ENCODE results near the gene RTEL1.
"Not testable (repeated sequence)": the region's sequence is repeated elsewhere in the genome, so short reads cannot be mapped to it uniquely, and the experiment has no call there.

The RTEL1 gene

DNA sequence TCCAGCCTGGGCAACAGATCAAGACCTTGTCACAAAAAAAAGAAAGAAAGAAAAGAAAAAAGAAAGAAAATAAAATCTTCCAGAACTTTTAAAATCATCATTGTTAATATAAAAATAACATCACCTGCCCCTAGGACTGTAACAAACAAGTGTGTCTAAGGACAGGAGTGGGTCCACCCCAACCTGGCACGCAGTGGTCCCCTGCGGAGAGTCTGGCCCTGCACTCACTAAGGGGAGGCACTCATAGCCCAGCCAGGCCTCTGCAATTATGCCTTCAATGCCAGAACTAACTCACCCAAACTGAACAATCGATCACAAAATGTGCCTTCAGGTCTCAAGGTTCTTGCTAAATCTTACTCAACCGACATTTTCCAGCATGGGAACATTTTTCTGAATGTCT, 36.0 kb upstream of the RTEL1 start:
- Mint-ChIP-seq H3K4me3 (no peak overlapping the region), H3K9me3 (no peaks in the 10 kb centered on the region), H3K36me3 (peaks cover 26% of the 10 kb centered on the region), H3K4me1 (peaks cover 26% of the 10 kb centered on the region), H3K27me3 (no peaks in the 10 kb centered on the region), H3K27ac (no peak overlapping the region)
- no peak for DNase-seq
- CTCF ChIA-PET = interaction anchor here (0.6 kb wide), 1 partner anchor 85 kb away, joined by 3 read pairs; no protein-coding TSS in a partner anchor

DNA sequence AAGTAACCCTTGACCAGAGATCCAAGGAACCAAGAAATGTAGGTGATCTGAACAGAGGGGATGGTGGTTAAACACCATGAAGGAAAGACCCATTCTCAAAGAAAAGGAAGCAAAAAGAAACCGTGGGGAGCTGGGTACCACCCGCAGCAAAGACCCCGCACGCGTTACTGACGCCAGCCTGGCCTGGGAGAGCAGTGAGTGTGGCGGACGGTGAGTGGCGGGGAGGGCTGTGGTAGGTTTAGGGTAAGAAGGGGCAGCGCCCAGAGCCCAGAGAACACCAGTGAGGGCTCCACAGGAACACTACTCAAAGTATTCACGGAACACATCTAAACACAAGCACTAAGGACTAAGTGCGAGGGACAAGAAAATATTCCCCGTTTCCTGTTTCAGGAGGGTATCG, 35.4 kb upstream of the RTEL1 start:
- Mint-ChIP-seq H3K27me3 (no peaks in the 10 kb centered on the region), H3K4me1 (peaks cover 26% of the 10 kb centered on the region), H3K27ac (no peak overlapping the region), H3K4me3 (no peak overlapping the region), H3K36me3 (peaks cover 24% of the 10 kb centered on the region), H3K9me3 (no peaks in the 10 kb centered on the region)
- DNase-seq = no peak
- CTCF ChIA-PET = no interaction called here

GRCh38 chr20:63624486-63624885, 33.6 kb upstream of the RTEL1 start:
- Mint-ChIP-seq H3K27ac (peak overlapping the region; percentile 19), H3K4me3 (no peak overlapping the region), H3K27me3 (no peaks in the 10 kb centered on the region), H3K36me3 (peaks cover 23% of the 10 kb centered on the region), H3K9me3 (no peaks in the 10 kb centered on the region), H3K4me1 (peaks cover 38% of the 10 kb centered on the region)
- CTCF ChIA-PET = no interaction called here
- no peak for DNase-seq

- peaks cover 42% of the 10 kb centered on the region for H3K4me1 Mint-ChIP-seq
- H3K9me3 Mint-ChIP-seq = no peaks in the 10 kb centered on the region
- CTCF ChIA-PET = interaction anchor here (0.5 kb wide), 1 partner anchor 346 kb away, joined by 3 read pairs; no protein-coding TSS in a partner anchor
- no peaks in the 10 kb centered on the region for H3K27me3 Mint-ChIP-seq
- peaks cover 32% of the 10 kb centered on the region for H3K36me3 Mint-ChIP-seq
- H3K27ac Mint-ChIP-seq = peak overlapping the region; percentile 87
- peak; percentile 40 for DNase-seq
- H3K4me3 Mint-ChIP-seq = peak overlapping the region; percentile 76
These were observed 32.2 kb upstream of the RTEL1 start for GRCh38 chr20:63625771-63626423.

GRCh38 chr20:63626424-63627128, 31.5 kb upstream of the RTEL1 start, which contains the start of gene GMEB2:
GMEB2 (minus strand) TSS chr20:63627101; CDS start chr20:63619397, 7,704 bp downstream.
- no peaks in the 10 kb centered on the region for H3K9me3 Mint-ChIP-seq
- H3K36me3 Mint-ChIP-seq = peaks cover 33% of the 10 kb centered on the region
- peak within 1 kb of the TSS; percentile 98 for H3K27ac Mint-ChIP-seq
- H3K4me1 Mint-ChIP-seq = peaks cover 44% of the 10 kb centered on the region
- H3K4me3 Mint-ChIP-seq = peak within 1 kb of the TSS; percentile 99
- no peaks in the 10 kb centered on the region for H3K27me3 Mint-ChIP-seq
- CTCF ChIA-PET = interaction anchor here (0.7 to 2.4 kb wide), 4 partner anchors 8 to 89 kb away, joined by 3 to 17 read pairs (median 3); partner anchors contain the start of gene PTK6
- DNase-seq = peak; percentile 74

DNA sequence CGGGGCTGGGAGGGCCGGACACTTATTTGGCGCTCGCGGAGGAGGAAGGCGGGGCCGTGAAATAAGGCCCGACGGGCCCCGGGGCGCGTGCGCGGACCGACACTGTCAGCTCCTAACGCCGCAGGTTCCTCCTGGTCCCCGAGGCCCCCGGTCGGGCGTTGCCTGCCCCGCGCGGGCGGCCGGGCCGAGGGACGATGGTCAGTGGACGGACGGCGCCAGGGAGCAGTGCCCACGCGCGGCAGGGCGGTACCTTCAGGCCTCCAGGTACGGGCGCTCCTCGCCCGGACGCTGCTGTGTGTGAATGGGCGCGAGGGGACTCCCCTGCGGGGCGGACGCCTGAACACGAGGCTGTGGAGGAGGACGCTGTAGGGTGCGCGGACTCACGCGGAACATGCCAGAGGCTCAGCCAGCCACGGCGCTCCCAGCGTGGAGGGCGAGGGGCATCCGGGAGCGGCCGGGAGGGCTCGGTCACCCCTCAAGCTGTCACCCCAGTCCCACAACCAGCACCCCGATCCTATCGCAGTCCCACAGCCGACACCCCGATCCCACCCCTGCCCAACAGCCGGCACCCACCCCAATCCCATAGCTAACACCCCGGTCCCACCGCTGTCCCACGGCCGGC, 30.9 kb upstream of the RTEL1 start:
- CTCF ChIA-PET = interaction anchor here (0.7 to 2.4 kb wide), 4 partner anchors 9 to 90 kb away, joined by 3 to 17 read pairs (median 3); partner anchors contain the start of gene PTK6
- peak overlapping the region; percentile 99 for H3K4me3 Mint-ChIP-seq
- H3K27ac Mint-ChIP-seq = peak overlapping the region; percentile 98
- no peaks in the 10 kb centered on the region for H3K27me3 Mint-ChIP-seq
- DNase-seq = peak; percentile 94
- no peaks in the 10 kb centered on the region for H3K9me3 Mint-ChIP-seq
- H3K4me1 Mint-ChIP-seq = peaks cover 46% of the 10 kb centered on the region
- H3K36me3 Mint-ChIP-seq = peaks cover 34% of the 10 kb centered on the region

DNA sequence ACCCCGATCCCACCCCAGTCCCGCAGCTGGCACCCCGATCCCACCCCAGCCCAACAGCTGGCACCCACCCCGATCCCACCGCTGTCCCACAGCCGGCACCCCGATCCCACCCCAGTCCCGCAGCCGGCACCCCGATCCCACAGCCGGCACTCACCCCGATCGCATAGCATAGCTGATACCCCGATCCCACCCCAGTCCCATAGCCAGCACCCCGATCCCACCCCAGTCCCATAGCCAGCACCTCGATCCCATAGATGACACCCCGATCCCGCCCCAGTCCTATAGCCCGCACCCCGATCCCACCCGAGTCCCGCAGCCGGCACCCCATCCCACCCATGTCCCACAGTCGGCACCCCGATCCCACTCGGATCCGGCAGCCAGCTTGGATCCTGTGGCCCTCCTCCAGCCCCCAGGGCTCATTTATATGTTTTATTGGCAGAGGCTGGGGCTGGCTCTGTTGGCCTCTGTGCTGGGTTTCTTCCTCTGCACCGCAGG, 30.3 kb upstream of the RTEL1 start:
- CTCF ChIA-PET = interaction anchor here (1.0 to 2.4 kb wide), 2 partner anchors 10 to 14 kb away, joined by 3 to 17 read pairs; no protein-coding TSS in a partner anchor
- H3K9me3 Mint-ChIP-seq = no peaks in the 10 kb centered on the region
- no peak for DNase-seq
- H3K27ac Mint-ChIP-seq = peak overlapping the region; percentile 98
- H3K27me3 Mint-ChIP-seq = no peaks in the 10 kb centered on the region
- H3K4me1 Mint-ChIP-seq = peaks cover 46% of the 10 kb centered on the region
- peak overlapping the region; percentile 99 for H3K4me3 Mint-ChIP-seq
- peaks cover 31% of the 10 kb centered on the region for H3K36me3 Mint-ChIP-seq

GRCh38 chr20:63628246-63628975, 29.7 kb upstream of the RTEL1 start:
- DNase-seq = peak; percentile 71
- Mint-ChIP-seq H3K27me3 (no peaks in the 10 kb centered on the region), H3K4me1 (peaks cover 49% of the 10 kb centered on the region), H3K9me3 (no peaks in the 10 kb centered on the region), H3K36me3 (peaks cover 33% of the 10 kb centered on the region), H3K27ac (peak overlapping the region; percentile 98), H3K4me3 (peak overlapping the region; percentile 99)
- CTCF ChIA-PET = interaction anchor here (2.4 kb wide), 1 partner anchor 14 kb away, joined by 17 read pairs; no protein-coding TSS in a partner anchor

DNA sequence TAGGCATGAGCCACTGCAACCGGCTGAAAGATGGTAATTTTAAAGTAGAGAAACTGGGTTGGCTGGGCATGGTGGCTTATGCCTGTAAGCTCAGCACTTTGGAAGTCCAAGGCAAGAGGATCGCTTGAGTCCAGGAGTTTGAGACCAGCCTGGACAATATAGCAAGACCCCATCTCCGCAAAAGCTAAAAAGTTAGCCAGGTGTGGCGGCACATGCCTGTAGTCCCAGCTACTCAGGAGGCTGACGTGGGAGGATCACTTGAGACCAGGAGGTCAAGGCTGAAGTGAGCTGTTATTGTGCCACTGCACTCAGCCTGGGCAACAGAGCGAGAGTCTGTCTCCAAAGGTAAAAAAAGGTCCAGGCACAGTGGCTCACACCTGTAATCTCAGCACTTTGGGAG, 27.2 kb upstream of the RTEL1 start:
- H3K9me3 Mint-ChIP-seq, DNase-seq, H3K27me3 Mint-ChIP-seq, H3K4me3 Mint-ChIP-seq: not testable (repeated sequence)
- CTCF ChIA-PET = interaction anchor here (2.2 kb wide), 1 partner anchor 92 kb away, joined by 6 read pairs; no protein-coding TSS in a partner anchor
- peaks cover 31% of the 10 kb centered on the region for H3K36me3 Mint-ChIP-seq
- H3K4me1 Mint-ChIP-seq = peaks cover 59% of the 10 kb centered on the region
- H3K27ac Mint-ChIP-seq = peak overlapping the region; percentile 14

DNA sequence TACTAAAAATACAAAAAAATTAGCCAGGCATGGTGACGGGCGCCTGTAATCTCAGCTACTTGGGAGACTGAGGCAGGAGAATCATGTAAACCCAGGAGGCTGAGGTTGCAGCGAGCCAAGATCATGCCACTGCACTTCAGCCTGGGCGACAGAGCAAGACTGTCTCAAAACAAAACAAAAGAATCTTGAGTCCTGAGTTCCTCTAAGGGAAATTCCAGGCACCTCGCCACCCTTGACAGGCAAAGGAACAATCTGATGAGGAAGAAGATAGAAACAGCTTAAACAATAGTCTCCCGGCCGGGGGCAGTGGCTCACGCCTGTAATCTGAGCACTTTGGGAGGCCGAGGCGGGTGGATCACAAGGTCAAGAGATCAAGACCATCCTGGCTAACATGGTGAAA, 26.7 kb upstream of the RTEL1 start:
- not testable (repeated sequence) for H3K27me3 Mint-ChIP-seq, H3K9me3 Mint-ChIP-seq, H3K4me3 Mint-ChIP-seq
- DNase-seq = peak; percentile 5
- Mint-ChIP-seq H3K27ac (peak overlapping the region; percentile 14), H3K36me3 (peaks cover 31% of the 10 kb centered on the region), H3K4me1 (peaks cover 59% of the 10 kb centered on the region)
- CTCF ChIA-PET = interaction anchor here (2.2 kb wide), 1 partner anchor 92 kb away, joined by 6 read pairs; no protein-coding TSS in a partner anchor

GRCh38 chr20:63633732-63634131, 24.4 kb upstream of the RTEL1 start:
- Mint-ChIP-seq H3K9me3 (no peaks in the 10 kb centered on the region), H3K4me1 (peaks cover 70% of the 10 kb centered on the region), H3K27ac (peak overlapping the region; percentile 88), H3K36me3 (peaks cover 26% of the 10 kb centered on the region), H3K27me3 (no peaks in the 10 kb centered on the region), H3K4me3 (no peak overlapping the region)
- DNase-seq = no peak
- CTCF ChIA-PET = no interaction called here

DNA sequence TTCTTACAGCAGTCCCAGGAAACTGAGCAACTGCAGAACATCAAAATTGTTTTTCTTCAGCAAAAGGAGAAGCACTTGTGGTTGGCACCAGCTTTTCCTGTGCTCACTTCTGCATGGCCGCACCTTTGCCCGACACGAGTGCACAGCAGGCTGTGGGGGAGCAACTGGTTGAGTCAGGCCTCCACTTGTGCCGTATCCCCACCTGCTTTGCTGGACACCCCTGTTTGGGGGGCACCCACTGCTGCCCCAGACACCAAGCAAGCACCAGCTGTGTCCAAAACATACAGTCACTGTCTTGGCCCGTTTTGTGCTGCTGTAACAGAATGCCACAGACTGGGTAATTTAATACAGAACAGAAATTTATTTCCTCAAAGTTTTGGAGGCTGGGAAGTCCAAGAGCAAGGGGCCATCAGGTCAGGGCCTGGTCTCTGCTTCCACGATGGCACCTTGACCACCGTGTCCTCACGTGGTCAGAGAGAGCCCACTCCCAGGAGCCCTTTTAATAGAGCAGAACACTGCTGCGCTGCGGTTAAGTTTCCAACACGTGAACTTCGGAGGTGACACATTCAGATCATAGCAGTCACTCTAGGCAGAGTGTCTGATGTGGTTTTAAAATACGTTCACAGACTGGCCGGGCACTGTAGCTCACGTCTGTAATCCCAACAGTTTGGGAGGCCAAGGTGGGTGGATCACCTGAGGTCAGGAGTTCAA, 22.5 kb upstream of the RTEL1 start:
- peaks cover 66% of the 10 kb centered on the region for H3K4me1 Mint-ChIP-seq

More for the DNA sequence above, 22.5 kb upstream of the RTEL1 start:
- CTCF ChIA-PET = interaction anchor here (1.0 to 1.1 kb wide), 2 partner anchors 97 to 98 kb away, joined by 3 read pairs; no protein-coding TSS in a partner anchor
- H3K9me3 Mint-ChIP-seq = no peaks in the 10 kb centered on the region
- peak overlapping the region; percentile 100 for H3K27ac Mint-ChIP-seq
- H3K4me3 Mint-ChIP-seq = peak overlapping the region; percentile 64
- DNase-seq = peak; percentile 87
- peaks cover 25% of the 10 kb centered on the region for H3K36me3 Mint-ChIP-seq
- H3K27me3 Mint-ChIP-seq = no peaks in the 10 kb centered on the region
